ENCODE measurements around the gene TMIE.
A peak's percentile ranks its signal among the peaks of the same experiment; 100 is the strongest.

Gene TMIE, protein sequence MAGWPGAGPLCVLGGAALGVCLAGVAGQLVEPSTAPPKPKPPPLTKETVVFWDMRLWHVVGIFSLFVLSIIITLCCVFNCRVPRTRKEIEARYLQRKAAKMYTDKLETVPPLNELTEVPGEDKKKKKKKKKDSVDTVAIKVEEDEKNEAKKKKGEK

DNA sequence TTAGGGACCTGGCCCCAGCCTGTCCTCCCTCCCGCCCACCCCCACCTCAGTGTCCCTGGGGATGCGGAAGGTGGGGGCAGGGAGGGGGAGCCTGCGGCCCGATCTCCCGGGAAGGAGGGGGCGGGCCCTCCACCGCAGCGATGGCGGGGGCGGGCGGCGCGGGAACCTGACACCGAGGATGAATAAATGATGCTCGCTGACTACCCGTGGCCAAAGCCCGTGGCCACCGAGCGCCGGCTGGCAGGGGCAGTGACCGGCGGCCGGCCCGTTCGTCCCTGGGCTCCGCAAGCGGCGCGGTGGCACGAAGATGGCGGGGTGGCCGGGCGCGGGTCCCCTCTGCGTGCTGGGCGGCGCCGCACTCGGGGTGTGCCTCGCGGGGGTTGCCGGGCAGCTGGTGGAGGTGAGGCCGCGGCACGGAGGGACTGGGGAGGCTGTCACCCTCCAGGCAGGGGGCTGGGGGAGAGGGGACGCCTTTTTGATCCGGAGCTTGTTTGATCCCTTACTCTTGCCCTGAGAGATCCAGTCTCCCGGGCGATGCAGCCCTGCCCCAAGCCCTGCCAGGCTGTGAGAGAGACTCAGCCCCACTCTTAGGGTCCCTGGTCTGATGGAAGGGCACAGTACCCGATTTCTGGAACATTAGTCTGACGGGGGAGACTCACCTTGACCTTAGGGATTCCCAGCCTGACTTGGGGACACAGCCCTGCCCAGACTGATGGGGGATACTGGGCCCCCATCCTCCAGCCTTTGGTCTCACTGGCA is at the start of gene TMIE:
TMIE (plus strand) TSS at position 212 of the 759 bp plus-strand sequence; CDS start at position 308, 96 bp downstream.
- DNase-seq, result no peak

- DNase-seq, result no peak
Observed at GRCh38 chr3:46655271-46655670, 45.9 kb upstream of the TMIE start.

- DNase-seq, result no peak
Observed at GRCh38 chr3:46656778-46657556, 44.2 kb upstream of the TMIE start.

- no peak for DNase-seq
Observed at GRCh38 chr3:46659285-46659684, 41.9 kb upstream of the TMIE start.

DNA sequence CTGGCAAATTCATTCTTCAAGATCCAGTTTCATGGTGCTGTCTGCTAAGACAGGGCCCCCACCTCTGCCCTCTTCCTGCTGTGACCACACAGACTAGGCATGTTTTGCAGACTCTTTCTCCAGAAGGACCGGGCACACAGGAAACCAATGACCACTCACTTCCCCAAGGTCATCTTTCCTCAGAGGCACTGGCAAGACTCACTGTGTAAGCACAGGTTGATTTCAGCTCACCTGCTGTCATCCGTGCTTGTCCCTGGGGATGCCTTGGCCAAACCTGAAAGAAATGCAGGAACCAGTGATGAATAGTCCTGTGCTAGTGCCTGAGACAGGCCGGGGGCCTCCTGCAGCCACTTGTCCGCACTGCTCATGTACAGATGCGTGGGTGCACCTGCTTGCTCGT is 41.2 kb upstream of the TMIE start:
- DNase-seq, result no peak

DNA sequence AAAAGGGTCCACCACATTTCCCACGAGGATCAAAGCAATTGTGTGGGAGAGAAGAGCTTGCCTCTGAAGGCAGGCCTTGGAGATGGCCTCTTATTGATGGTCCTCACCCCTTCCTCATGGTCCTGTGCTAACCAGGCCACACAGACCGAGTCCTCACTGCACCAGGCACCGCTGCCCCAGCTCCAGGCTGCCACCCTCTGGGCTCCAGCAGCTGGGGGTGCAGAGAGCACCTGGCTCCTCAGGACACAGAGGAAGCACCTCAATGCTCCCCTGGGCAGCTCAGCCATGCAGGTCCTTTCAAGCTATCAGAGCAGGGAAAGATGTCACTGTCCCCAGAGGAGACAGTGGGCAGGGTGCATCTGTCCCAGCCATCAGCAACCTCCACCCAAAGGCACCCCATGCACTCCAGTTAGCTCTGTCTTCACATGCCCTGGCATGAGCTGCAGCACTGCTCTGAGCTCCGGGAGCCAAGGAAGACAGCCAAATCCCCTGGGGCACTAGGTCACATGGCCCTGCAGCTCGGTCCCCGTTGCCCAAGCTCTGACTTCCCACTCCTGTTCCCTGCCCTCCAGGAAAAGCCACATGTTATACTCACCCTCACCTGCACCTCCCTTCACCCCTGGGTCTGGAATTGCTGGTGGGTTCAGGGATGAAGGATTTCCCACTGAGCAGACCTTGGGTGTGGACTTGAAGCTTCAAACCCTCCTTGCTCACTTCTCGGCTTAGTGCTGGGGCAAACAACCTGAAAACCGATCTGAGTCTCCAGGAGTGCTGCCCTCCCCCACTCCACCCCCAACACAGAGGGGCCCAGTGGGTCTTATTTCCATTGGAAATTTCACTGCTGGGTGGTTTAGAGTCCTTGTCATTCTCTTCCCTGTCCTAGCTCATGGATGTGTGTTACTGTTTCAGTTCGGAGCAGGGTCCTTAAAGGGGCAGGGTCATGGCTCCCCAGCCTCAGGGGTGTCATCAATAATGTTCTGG is 40.4 kb upstream of the TMIE start:
- no peak for DNase-seq

DNA sequence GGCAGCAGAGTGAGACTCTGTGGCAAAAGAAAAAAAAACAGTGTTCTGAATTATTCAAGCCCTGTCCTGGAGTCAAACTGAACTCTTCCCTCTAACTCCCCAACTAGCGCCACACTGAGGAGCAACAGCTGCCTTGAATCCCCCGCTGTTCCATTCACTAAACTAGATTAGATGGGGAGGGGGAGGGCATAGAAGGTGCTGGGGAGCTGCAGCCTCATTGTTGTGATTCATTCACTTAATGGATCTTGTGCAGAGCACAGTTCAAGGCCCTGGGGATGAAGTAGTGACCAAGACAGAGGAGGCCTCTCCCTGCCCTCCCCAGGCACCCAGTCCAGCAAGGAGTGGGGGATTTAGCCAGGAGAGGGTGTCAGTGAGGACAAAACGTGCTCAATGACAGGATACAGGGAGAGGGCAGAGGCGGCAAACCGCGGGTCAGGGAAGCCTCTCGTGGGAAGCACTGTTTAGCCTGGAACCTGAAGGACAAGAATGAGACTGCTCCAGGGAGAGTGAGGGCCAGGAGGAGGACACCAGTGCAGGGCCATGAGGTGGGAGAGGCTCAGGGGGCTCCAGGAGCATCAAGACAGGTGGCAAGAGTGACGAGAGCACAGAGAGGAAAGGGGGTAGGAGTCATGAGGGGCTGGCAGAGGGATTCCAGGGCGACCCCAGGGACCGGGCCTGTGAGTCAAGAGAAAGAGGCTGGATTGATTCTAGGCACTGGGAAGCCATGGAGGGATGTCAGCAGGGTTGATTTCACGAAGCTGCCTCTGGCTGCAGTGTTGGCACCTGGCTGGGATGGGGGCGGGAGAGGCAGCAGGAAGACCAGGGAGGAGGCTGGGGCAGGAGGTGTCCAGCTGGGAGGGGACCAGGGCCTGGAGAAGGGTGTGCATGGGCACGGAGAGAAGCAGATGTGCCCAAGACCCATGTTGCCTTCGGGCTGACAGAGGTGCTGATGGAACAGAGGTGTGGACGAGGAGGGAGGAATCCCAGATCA is 39.1 kb upstream of the TMIE start:
- no peak for DNase-seq

DNA sequence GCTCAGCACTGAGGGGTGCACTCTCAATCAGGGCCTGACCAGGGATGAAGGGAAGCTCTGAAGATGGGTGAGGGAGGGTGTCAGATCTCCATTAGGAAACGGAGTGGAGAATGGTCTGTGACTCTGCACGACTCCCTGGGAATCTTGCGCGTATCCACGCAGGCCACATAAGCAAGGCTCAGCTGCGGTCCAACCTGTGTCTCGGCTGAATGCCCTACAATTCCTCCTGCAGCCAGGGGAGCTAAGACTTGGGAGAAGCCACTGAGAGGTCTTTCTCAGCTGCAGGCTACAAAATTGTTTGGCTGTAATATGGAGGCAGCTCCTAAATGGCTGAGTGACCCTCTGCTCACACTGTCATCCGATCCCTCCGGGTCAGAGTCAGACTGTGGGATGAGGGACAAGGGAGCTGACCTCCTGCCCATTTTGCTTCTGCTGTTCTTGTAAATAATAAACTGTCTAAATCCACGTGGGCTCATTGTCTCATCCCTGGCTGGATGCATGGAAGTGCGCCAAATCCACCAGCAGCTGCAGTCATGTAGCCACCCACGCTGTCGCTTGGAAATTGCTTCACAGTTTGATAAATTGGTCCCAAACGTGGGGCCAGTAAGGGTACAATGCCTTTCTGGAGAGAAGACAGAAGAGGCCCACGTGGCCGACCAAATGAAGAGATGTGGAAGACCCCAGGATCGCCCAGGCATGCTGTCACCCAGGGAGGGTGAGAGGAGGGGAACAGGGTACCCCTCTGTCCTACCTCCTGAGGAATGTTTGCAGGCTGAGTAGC is 38.2 kb upstream of the TMIE start:
- DNase-seq, result no peak

DNA sequence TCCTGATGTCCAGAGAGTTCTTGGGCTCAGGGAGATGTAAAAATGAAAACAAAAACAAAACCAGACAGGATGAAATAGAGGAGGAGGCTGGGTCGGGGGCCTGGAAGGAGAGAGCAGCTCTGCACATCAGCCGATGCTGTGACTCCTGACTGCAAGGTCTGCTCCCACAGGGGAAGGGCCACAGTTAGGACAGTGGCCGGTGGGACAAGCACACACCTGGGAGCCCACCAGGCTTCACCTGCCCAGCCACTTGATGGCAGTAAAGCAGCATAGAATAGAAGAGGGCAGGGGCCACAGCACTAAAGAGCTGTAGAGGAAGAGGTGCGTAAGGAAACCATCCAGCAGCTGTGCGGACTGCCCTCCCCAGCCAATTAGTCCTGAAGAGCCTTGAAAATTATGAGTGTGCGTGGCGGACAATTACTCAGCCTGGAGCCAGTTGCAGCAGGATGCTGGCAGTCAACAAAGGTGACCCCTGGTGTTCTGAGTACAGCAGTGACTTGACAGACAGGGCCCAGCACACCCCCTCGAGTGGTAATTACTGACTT is 37.5 kb upstream of the TMIE start:
- peak in 1 of 2 donors; percentile 13 for DNase-seq

- DNase-seq, result no peak
Observed at GRCh38 chr3:46664188-46664970, 36.8 kb upstream of the TMIE start.

GRCh38 chr3:46664971-46665762 is 36.0 kb upstream of the TMIE start:
- no peak for DNase-seq

DNA sequence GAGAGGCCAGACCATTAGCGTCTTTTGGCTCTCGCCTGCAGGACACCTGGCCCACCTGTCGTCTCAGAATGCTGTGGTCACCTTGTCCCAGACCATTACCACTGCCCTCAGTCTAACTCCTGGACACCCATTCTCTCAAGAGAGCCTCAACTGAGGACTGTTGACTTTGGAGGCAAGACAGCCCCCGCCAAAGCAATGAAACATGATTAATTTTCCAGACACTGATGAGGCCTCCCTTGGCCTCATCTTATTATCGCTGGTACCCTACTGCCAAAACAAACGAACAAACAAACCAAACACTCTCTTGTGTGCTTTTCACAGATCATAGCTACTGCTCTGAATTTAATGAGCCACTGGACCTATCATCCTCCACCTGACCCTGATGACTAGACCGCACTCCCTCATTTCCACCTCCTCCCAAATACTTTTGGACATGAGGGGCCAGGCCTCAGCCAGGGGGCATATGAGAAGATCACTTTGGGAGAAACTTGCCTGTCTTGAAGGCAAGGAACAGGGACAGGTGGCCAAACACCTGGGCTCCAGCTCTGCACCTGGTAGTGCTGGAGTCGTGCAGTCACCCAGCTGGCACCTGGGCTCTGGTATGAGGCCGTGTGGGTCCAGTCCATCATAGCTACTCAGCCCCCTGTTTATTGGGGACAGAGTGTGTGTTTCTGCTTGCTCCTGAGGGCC is 35.3 kb upstream of the TMIE start:
- DNase-seq, result no peak

DNA sequence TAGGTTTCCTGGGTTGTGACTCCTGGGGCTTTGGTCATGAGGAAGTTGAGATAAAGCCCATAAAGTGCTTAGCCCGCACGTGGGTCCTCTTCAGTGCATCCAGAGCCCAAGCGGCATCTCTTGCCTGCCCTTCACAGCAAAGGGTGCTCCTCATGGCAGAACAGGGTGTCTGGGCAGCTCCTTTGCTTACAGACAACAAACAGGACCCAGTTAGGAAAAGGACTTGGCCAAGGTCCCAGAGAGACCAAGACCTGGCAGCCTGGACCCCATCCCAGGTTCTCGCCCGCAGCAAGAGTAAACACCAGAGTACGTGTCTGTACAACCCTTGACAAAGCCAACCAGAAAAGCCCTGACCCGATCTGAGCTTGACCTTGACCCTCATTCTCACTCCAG is 34.7 kb upstream of the TMIE start:
- DNase-seq, result no peak

DNA sequence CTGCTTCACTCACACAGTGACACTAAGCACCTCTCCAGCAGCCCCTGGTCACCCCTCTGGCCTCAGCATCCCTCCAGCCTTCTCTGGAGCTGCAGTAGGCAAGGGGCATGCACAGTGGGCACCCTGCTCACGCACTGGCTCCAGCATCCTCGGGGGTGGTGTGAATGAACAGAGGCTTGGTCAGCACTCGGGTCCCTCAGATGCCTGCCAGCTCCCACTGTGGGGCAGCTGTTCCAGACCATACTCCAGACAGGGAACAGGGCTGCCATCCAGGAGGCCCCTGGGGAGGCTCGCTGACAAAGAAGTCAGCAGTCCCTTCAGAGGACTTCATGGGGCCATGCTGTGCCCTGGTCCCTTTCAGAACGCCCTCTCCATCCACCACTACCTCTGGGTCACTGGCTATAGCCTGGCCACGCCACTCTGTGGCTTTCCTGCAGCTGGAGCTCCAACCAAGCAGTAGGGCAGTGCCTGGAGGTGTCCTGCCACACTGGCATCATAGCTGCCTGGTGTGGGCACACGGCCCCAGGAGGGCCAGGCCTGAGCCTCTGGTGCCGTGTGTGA is 34.1 kb upstream of the TMIE start:
- DNase-seq, result no peak

DNA sequence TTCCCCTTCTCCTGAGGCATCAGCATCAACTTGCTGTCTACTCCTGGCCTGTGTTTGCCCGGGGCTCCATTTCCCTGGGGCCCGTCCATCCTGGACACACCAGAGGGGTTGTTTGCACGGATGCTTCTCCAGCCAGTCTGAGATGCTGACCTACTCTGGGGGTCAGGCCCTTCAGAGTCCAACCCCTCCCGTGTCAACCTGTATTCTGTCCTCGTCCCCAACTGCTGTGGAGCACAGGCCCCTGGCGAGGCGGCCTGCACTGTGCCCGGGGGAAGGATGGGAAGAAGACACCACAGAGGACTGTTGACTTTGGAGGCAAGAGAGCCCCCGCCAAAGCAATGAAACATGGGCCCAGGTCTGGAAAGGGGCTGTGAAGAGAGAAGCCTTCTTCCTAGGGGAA is 33.5 kb upstream of the TMIE start:
- DNase-seq, result no peak

GRCh38 chr3:46668116-46668515 is 33.1 kb upstream of the TMIE start:
- DNase-seq, result no peak

DNA sequence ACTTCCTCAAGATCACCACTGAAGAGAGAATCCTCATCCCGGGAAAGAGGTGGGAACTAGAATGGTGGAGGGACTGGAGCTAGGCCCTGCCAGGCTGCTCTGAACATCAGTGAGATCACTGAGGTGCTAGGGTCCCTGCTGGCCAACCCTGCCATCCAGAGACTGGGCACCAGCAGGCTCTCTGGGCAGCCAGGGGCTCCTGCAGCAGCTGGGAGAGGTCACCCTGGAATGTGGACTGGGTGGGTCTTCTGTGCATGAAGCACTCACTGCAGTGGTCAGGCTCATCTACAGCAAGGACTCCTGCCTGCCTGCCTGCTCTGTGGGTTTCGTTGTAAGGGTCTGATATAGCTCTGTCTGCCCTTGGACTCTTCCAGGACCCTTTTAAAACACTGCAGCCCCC is 32.6 kb upstream of the TMIE start:
- no peak for DNase-seq
